Measurements from ENCODE around the gene MEF2B.

DNA sequence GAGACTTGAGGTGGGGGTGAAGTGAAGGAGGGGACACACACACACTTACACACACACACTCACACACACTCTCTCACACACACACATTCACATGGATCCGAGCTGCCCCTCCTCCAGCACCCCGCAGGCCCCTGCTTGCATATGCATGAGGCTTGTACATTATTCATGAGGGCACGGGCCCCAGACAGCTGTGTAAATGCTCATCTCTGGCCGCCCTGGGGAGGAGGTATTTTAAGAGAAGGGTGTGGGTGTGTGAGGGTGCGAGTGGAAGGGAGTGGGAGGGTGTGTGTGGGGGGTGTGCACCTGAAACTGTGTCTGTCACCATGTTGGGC lies 44.1 kb upstream of the MEF2B start:
- TF ChIP-seq, protein P1, sequence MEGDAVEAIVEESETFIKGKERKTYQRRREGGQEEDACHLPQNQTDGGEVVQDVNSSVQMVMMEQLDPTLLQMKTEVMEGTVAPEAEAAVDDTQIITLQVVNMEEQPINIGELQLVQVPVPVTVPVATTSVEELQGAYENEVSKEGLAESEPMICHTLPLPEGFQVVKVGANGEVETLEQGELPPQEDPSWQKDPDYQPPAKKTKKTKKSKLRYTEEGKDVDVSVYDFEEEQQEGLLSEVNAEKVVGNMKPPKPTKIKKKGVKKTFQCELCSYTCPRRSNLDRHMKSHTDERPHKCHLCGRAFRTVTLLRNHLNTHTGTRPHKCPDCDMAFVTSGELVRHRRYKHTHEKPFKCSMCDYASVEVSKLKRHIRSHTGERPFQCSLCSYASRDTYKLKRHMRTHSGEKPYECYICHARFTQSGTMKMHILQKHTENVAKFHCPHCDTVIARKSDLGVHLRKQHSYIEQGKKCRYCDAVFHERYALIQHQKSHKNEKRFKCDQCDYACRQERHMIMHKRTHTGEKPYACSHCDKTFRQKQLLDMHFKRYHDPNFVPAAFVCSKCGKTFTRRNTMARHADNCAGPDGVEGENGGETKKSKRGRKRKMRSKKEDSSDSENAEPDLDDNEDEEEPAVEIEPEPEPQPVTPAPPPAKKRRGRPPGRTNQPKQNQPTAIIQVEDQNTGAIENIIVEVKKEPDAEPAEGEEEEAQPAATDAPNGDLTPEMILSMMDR (IDR thresholded peaks at IDR 0.05) = no peak
- TF ChIP-seq POLR2A (IDR thresholded peaks at IDR 0.05) = no peak

Data from right lobe of liver (tissue), 4 donors.